Measurements from ENCODE around the gene KANSL1. TPM values are rescaled to one million over a fixed set of nuclear protein-coding genes. Genes with fewer than 3 reads are reported as not detected.

Gene KANSL1
- total RNA-seq, 1 donor from 2014 or later = 102 TPM

DNA sequence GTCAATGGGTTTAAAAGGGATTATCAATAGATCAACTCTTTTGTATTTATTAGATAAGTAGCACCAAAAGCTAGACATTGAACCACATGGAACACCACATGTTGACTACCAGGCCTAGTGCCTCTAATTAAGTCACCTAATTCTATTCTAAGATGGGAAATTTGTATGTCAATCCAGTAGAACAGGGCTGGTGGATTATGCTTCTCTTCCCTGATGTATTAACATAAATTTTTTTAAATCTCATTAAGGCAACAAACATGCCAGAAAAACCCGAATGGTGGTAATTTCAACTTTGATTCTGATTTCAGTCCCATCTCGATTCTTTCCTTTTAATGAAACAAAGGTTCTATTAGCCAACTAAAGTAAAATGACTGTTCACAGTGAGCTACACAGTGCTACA, 92.6 kb downstream of the KANSL1 start:
- no peak overlapping the region for H3K4me3 Mint-ChIP-seq (ENCODE audit: unreplicated experiment)
- TF ChIP-seq CTCF (IDR thresholded peaks at IDR 0.05) = no peak

DNA sequence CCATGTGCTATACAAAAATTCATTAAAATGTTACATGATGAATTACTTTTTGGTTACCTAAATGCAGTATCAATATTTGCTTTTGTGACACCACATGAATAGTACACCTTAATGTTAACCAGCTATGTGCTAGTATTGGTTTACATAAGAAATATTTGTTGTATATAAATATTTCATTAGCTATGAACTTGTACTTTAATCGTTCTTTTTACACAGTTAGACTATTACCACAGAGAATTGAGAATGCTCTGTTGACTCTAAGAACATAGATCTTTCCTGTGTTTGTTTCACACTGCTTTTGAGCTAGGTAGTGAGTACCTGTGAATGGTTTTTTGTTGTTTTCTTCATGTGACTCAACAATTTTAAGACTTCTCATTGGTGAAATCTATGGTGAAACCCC, 93.4 kb downstream of the KANSL1 start:
- no peaks in the 10 kb centered on the region for H3K9me3 Mint-ChIP-seq (ENCODE audit: unreplicated experiment)
- TF ChIP-seq CTCF (IDR thresholded peaks at IDR 0.05) = no peak
- H3K4me1 Mint-ChIP-seq (ENCODE audit: unreplicated experiment) = peaks cover 51% of the 10 kb centered on the region
- no peak for DNase-seq (ENCODE audit: extremely low spot score, unreplicated experiment)
- H3K4me3 Mint-ChIP-seq (ENCODE audit: unreplicated experiment) = no peak overlapping the region
- H3K36me3 Mint-ChIP-seq (ENCODE audit: unreplicated experiment) = peaks cover 4% of the 10 kb centered on the region
- no peaks in the 10 kb centered on the region for H3K27me3 Mint-ChIP-seq (ENCODE audit: unreplicated experiment)
- H3K27ac Mint-ChIP-seq (ENCODE audit: unreplicated experiment) = peak overlapping the region; percentile 43

More for the DNA sequence above, 92.6 kb downstream of the KANSL1 start:
- H3K9me3 Mint-ChIP-seq (ENCODE audit: unreplicated experiment) = no peaks in the 10 kb centered on the region
- H3K27me3 Mint-ChIP-seq (ENCODE audit: unreplicated experiment) = no peaks in the 10 kb centered on the region
- H3K27ac Mint-ChIP-seq (ENCODE audit: unreplicated experiment) = peak overlapping the region; percentile 87
- no peak for DNase-seq (ENCODE audit: extremely low spot score, unreplicated experiment)
- peaks cover 4% of the 10 kb centered on the region for H3K36me3 Mint-ChIP-seq (ENCODE audit: unreplicated experiment)
- H3K4me1 Mint-ChIP-seq (ENCODE audit: unreplicated experiment) = peaks cover 51% of the 10 kb centered on the region

- Mint-ChIP-seq H3K27ac (ENCODE audit: unreplicated experiment) (peak overlapping the region; percentile 8), H3K36me3 (ENCODE audit: unreplicated experiment) (peaks cover 5% of the 10 kb centered on the region), H3K4me3 (ENCODE audit: unreplicated experiment) (no peak overlapping the region), H3K9me3 (ENCODE audit: unreplicated experiment) (no peaks in the 10 kb centered on the region), H3K27me3 (ENCODE audit: unreplicated experiment) (no peaks in the 10 kb centered on the region), H3K4me1 (ENCODE audit: unreplicated experiment) (peaks cover 45% of the 10 kb centered on the region)
- no peak for TF ChIP-seq CTCF (IDR thresholded peaks at IDR 0.05)
- no peak for DNase-seq (ENCODE audit: extremely low spot score, unreplicated experiment)
Observed at GRCh38 chr17:46097497-46097896, 95.7 kb downstream of the KANSL1 start.

DNA sequence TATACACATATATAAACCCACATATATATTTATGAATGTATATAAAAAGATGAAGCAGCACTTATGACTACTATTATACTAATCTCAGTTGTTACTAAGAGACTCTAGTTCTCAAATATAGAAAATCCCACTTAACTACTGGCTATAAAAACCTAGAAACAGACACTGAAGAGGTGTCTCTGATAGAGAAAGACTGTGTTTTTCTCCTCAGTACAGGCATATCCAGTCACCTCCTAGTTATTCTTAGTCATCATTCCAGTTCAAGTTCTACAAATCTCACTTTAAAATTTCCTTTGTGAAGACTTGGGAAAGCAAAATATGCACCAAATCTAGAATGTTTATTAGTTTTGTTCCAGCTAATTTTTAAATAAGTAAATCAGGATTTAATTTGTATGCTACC, 100.2 kb downstream of the KANSL1 start:
- peaks cover 22% of the 10 kb centered on the region for H3K36me3 Mint-ChIP-seq (ENCODE audit: unreplicated experiment)
- no peak overlapping the region for H3K27ac Mint-ChIP-seq (ENCODE audit: unreplicated experiment)
- no peak for TF ChIP-seq CTCF (IDR thresholded peaks at IDR 0.05)
- DNase-seq (ENCODE audit: extremely low spot score, unreplicated experiment) = no peak
- peaks cover 11% of the 10 kb centered on the region for H3K4me1 Mint-ChIP-seq (ENCODE audit: unreplicated experiment)
- H3K9me3 Mint-ChIP-seq (ENCODE audit: unreplicated experiment) = no peaks in the 10 kb centered on the region
- H3K4me3 Mint-ChIP-seq (ENCODE audit: unreplicated experiment) = no peak overlapping the region
- no peaks in the 10 kb centered on the region for H3K27me3 Mint-ChIP-seq (ENCODE audit: unreplicated experiment)

GRCh38 chr17:46090871-46091270, 102.4 kb downstream of the KANSL1 start:
- Mint-ChIP-seq H3K4me1 (ENCODE audit: unreplicated experiment) (peaks cover 3% of the 10 kb centered on the region), H3K4me3 (ENCODE audit: unreplicated experiment) (no peak overlapping the region), H3K36me3 (ENCODE audit: unreplicated experiment) (peaks cover 22% of the 10 kb centered on the region), H3K27me3 (ENCODE audit: unreplicated experiment) (no peaks in the 10 kb centered on the region), H3K9me3 (ENCODE audit: unreplicated experiment) (no peaks in the 10 kb centered on the region), H3K27ac (ENCODE audit: unreplicated experiment) (no peak overlapping the region)
- no peak for DNase-seq (ENCODE audit: extremely low spot score, unreplicated experiment)
- no peak for TF ChIP-seq CTCF (IDR thresholded peaks at IDR 0.05)

Data from osteocyte (in vitro differentiated cells).